HG02973 (cell line): ENCODE results near the gene VTI1A.
A peak's percentile ranks its signal among the peaks of the same experiment; 100 is the strongest.
"Not testable (repeated sequence)": the region's sequence is repeated elsewhere in the genome, so short reads cannot be mapped to it uniquely, and the experiment has no call there.

Source experiments
- ATAC-seq: cut with Tn5 transposase; IDR thresholded peaks from one replicate; pipeline ENCODE4 v1.9.1; 2021; ENCODE audit warnings: moderate library complexity; ENCODE audit not compliant: unreplicated experiment

Gene VTI1A

GRCh38 chr10:112446855-112447619 lies at the start of gene VTI1A, which contains the start of gene ZDHHC6:
Gene VTI1A, plus strand, starts transcription at chr10:112447215. Its CDS starts 159 bp downstream, at chr10:112447374.
Gene ZDHHC6, minus strand, starts transcription at chr10:112446914. Its CDS starts 1,478 bp downstream, at chr10:112445436.
- peak; percentile 83 for ATAC-seq

- ATAC-seq = no peak
These were observed 49.4 kb upstream of the VTI1A start for GRCh38 chr10:112397592-112397991.

- no peak for ATAC-seq
These were observed 44.1 kb upstream of the VTI1A start for GRCh38 chr10:112402917-112403316.

- no peak for ATAC-seq
These were observed 42.4 kb upstream of the VTI1A start for GRCh38 chr10:112404617-112405016.

- ATAC-seq = not testable (repeated sequence)
These were observed 40.2 kb upstream of the VTI1A start for GRCh38 chr10:112406806-112407205.

- no peak for ATAC-seq
These were observed 39.3 kb upstream of the VTI1A start for GRCh38 chr10:112407696-112408095.

GRCh38 chr10:112409299-112409698 lies 37.7 kb upstream of the VTI1A start:
- ATAC-seq = no peak

- ATAC-seq = no peak
These were observed 37.3 kb upstream of the VTI1A start for GRCh38 chr10:112409755-112410154.

GRCh38 chr10:112412696-112413095 lies 34.3 kb upstream of the VTI1A start:
- ATAC-seq = no peak

GRCh38 chr10:112421731-112422130 lies 25.3 kb upstream of the VTI1A start:
- no peak for ATAC-seq

GRCh38 chr10:112424651-112425050 lies 22.4 kb upstream of the VTI1A start:
- no peak for ATAC-seq

GRCh38 chr10:112426111-112426510 lies 20.9 kb upstream of the VTI1A start:
- no peak for ATAC-seq

GRCh38 chr10:112429147-112429546 lies 17.9 kb upstream of the VTI1A start:
- no peak for ATAC-seq

GRCh38 chr10:112429654-112430230 lies 17.3 kb upstream of the VTI1A start:
- no peak for ATAC-seq

- ATAC-seq = no peak
These were observed 13.9 kb upstream of the VTI1A start for GRCh38 chr10:112433136-112433535.

- ATAC-seq = no peak
These were observed 11.9 kb upstream of the VTI1A start for GRCh38 chr10:112434988-112435619.

- no peak for ATAC-seq
These were observed 8.7 kb upstream of the VTI1A start for GRCh38 chr10:112438356-112438755.

GRCh38 chr10:112441520-112441919 lies 5.5 kb upstream of the VTI1A start:
- ATAC-seq = no peak

GRCh38 chr10:112442063-112442462 lies 5.0 kb upstream of the VTI1A start:
- ATAC-seq = peak; percentile 34

- ATAC-seq = no peak
These were observed 760 bp upstream of the VTI1A start for GRCh38 chr10:112446055-112446854.

GRCh38 chr10:112447620-112447928 lies 559 bp downstream of the VTI1A start:
- ATAC-seq = no peak
